K562 (cell line): ENCODE data around the gene HSPA5. TPM values are rescaled to one million over a fixed set of nuclear protein-coding genes. Genes with fewer than 3 reads are reported as not detected.

Experiments
- CBX1 ChIP-seq: sonication (generic); IDR thresholded peaks from 2 replicates; pipeline ENCODE4 v1.6.1; 2016; ENCODE audit warnings: antibody characterized with exemption, low read depth, mild to moderate bottlenecking
- CHD4 ChIP-seq: fragments of 200-600 bp; sonication (generic); IDR thresholded peaks from 3 replicates; pipeline ENCODE4 v1.6.1; 2012; ENCODE audit warnings: low read depth, mild to moderate bottlenecking, mixed read lengths, low read length, inconsistent platforms; ENCODE audit not compliant: insufficient read depth, insufficient replicate concordance, poor library complexity, severe bottlenecking
- FOXP1 ChIP-seq: sonication (generic); formaldehyde crosslinking; IDR thresholded peaks from 2 replicates; pipeline ENCODE4 v1.8.0; 2022; ENCODE audit warnings: mild to moderate bottlenecking, missing genetic modification reagents
- HDAC1 ChIP-seq, 2 experiments: fragments of 450-650 bp; IDR thresholded peaks; 2 replicates each; pipeline ENCODE4 v1.6.1; 2016 to 2017; ENCODE audit warnings: inconsistent platforms in 1 of 2, mild to moderate bottlenecking in 1 of 2, moderate library complexity in 1 of 2
- HDAC3 ChIP-seq: fragments of 450-650 bp; IDR thresholded peaks from 2 replicates; pipeline ENCODE4 v1.6.1; 2018; ENCODE audit warnings: borderline replicate concordance, mild to moderate bottlenecking, moderate library complexity; ENCODE audit not compliant: partially characterized antibody
- HDGF ChIP-seq: fragments of 450-650 bp; IDR thresholded peaks from 2 replicates; pipeline ENCODE4 v1.6.1; 2016
- HOXB6 ChIP-seq: fragments of 250-450 bp; sonication (Bioruptor Pico); IDR thresholded peaks from 2 replicates; pipeline ENCODE4 v1.5.1; 2022; ENCODE audit warnings: mild to moderate bottlenecking, borderline replicate concordance
- ILF3 ChIP-seq: fragments of 450-650 bp; IDR thresholded peaks from 2 replicates; pipeline ENCODE4 v1.6.1; 2018; ENCODE audit warnings: antibody characterized with exemption, mild to moderate bottlenecking, moderate library complexity, borderline replicate concordance
- KAT2B ChIP-seq: IDR thresholded peaks from one replicate; pipeline ENCODE4 v1.6.1; 2012; ENCODE audit warnings: low read depth, mild to moderate bottlenecking, control low read depth, inconsistent platforms, low read length, moderate library complexity
- KDM1A ChIP-seq, 2 experiments: fragments of 450-650 bp; IDR thresholded peaks; 2 replicates each; pipeline ENCODE4 v1.6.1; 2016; ENCODE audit warnings: mild to moderate bottlenecking in 2 of 2
- KDM2B ChIP-seq: fragments of 250-450 bp; sonication (Bioruptor Pico); IDR thresholded peaks from 2 replicates; pipeline ENCODE4 v1.8.0; 2021; ENCODE audit warnings: mild to moderate bottlenecking, moderate library complexity
- KLF1 ChIP-seq: fragments of 450-650 bp; IDR thresholded peaks from 2 replicates; pipeline ENCODE4 v1.6.1; 2016; ENCODE audit warnings: missing genetic modification characterization, missing compliant biosample characterization
- MBD2 ChIP-seq: sonication (generic); IDR thresholded peaks from 2 replicates; pipeline ENCODE4 v1.6.1; 2016; ENCODE audit warnings: low read depth, borderline replicate concordance
- NCOA4 ChIP-seq: fragments of 450-650 bp; IDR thresholded peaks from 2 replicates; pipeline ENCODE4 v1.6.1; 2018; ENCODE audit warnings: mild to moderate bottlenecking; ENCODE audit not compliant: partially characterized antibody
- NR1H2 ChIP-seq: sonication (generic); formaldehyde crosslinking; IDR thresholded peaks from 2 replicates; pipeline ENCODE4 v1.4.0; 2020; ENCODE audit warnings: mild to moderate bottlenecking, missing genetic modification reagents
- PCBP1 ChIP-seq: fragments of 200-400 bp; formaldehyde crosslinking; IDR thresholded peaks from 2 replicates; pipeline ENCODE4 v1.6.1; 2018; ENCODE audit warnings: mild to moderate bottlenecking, low read depth, low read length; ENCODE audit not compliant: poor library complexity, severe bottlenecking
- SIN3A ChIP-seq, 2 experiments: fragments of 150-350 bp in 1 of 2; IDR thresholded peaks; 2 replicates each; pipeline ENCODE4 v1.6.1; 2011 to 2016; ENCODE audit warnings: borderline replicate concordance in 2 of 2, low read depth in 2 of 2, low read length in 2 of 2, mild to moderate bottlenecking in 2 of 2, moderate library complexity in 2 of 2; ENCODE audit not compliant: control insufficient read depth in 1 of 2
- SIN3B ChIP-seq: fragments of 450-650 bp; IDR thresholded peaks from 2 replicates; pipeline ENCODE4 v1.6.1; 2017; ENCODE audit warnings: low read depth, mild to moderate bottlenecking, moderate library complexity
- U2AF1 ChIP-seq: fragments of 200-400 bp; formaldehyde crosslinking; optimal IDR thresholded peaks from 2 replicates; pipeline ENCODE3; 2017; ENCODE audit warnings: mild to moderate bottlenecking, low read depth, low read length, moderate library complexity
- ZFPM2 ChIP-seq: fragments of 250-450 bp; sonication (Bioruptor Pico); IDR thresholded peaks from 2 replicates; pipeline ENCODE4 v1.5.1; 2022; ENCODE audit warnings: mild to moderate bottlenecking
- ZNF143 ChIP-seq: sonication (generic); formaldehyde crosslinking; IDR thresholded peaks from 2 replicates; pipeline ENCODE4 v1.9.0; 2022; ENCODE audit warnings: mild to moderate bottlenecking, missing genetic modification reagents
- ZNF395 ChIP-seq: fragments of 200-800 bp; sonication (Bioruptor generic); IDR thresholded peaks from 2 replicates; pipeline ENCODE4 v1.6.1; 2017; ENCODE audit warnings: missing genetic modification characterization, missing compliant biosample characterization
- polyA plus RNA-seq, 8 experiments: library from polyadenylated mRNA; depleted of rRNA in 4 of 8; stranded (reverse) in 5 of 8; unstranded in 3 of 8; fragments of >200 nt; fragmentation: Nextera tagmentation in 2 of 8; fragmentation: Illumina TruSeq in 1 of 8; extraction: Ambion mirVana in 2 of 8; extraction: Trizol in 1 of 8; gene quantifications; 2 replicates each; pipeline versions ENCODE4 v1.2.1 to v1.2.3, GENCODE V29; 2011 to 2014; ENCODE audit warnings: inconsistent platforms in 1 of 8, missing spikeins in 1 of 8
- total RNA-seq, 7 experiments: library from RNA; depleted of rRNA in 6 of 7; stranded (reverse); fragments of >200 nt in 6 of 7; fragmentation: Illumina TruSeq in 2 of 7; extraction: Trizol in 2 of 7; gene quantifications; 2 replicates each; pipeline versions ENCODE4 v1.2.1 to v1.2.3, GENCODE V29; 2011 to 2021; ENCODE audit warnings: low replicate concordance in 1 of 7
- TF ChIP-seq, protein P1 (sequence below): fragments of 450-650 bp; IDR thresholded peaks from 2 replicates; pipeline ENCODE4 v1.6.1; 2016; ENCODE audit warnings: borderline replicate concordance
- TF ChIP-seq, protein P2 (sequence below): sonication (generic); formaldehyde crosslinking; IDR thresholded peaks from 2 replicates; pipeline ENCODE4 v1.8.0; 2022; ENCODE audit warnings: mild to moderate bottlenecking, missing genetic modification reagents

Gene HSPA5
- total and polyA plus RNA-seq, 9 of the 15 experiments (the other 6 are each of a cell fraction or from before 2014, with no cell fraction given), result 48.0 to 265 (median 113) TPM

GRCh38 chr9:125261501-125262293 lies 20.6 kb upstream of the HSPA5 start, which contains the start of gene GAPVD1 (continued):
- TF ChIP-seq PCBP1, result peak; percentile 87
- TF ChIP-seq U2AF1, result peak; percentile 26
- 0 out of 2 replicates have a peak, but pooled peaks have one; percentile 71 for TF ChIP-seq ILF3
- TF ChIP-seq, protein P1, sequence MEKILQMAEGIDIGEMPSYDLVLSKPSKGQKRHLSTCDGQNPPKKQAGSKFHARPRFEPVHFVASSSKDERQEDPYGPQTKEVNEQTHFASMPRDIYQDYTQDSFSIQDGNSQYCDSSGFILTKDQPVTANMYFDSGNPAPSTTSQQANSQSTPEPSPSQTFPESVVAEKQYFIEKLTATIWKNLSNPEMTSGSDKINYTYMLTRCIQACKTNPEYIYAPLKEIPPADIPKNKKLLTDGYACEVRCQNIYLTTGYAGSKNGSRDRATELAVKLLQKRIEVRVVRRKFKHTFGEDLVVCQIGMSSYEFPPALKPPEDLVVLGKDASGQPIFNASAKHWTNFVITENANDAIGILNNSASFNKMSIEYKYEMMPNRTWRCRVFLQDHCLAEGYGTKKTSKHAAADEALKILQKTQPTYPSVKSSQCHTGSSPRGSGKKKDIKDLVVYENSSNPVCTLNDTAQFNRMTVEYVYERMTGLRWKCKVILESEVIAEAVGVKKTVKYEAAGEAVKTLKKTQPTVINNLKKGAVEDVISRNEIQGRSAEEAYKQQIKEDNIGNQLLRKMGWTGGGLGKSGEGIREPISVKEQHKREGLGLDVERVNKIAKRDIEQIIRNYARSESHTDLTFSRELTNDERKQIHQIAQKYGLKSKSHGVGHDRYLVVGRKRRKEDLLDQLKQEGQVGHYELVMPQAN, result peak; percentile 87
- peak; percentile 21; the same call in 1 of the 2 replicates for TF ChIP-seq KLF1 (tag)
- TF ChIP-seq ZNF143 (CRISPR knock-in tag), result peak; percentile 94
- no peak for TF ChIP-seq NCOA4
- no peak for TF ChIP-seq HOXB6 (CRISPR knock-in tag)
- TF ChIP-seq CBX1, result no peak
- TF ChIP-seq KDM2B (CRISPR knock-in tag), result no peak
- 0 out of 2 replicates have a peak, but pooled peaks have one; percentile 18 for TF ChIP-seq MBD2
- TF ChIP-seq SIN3B, result no peak
- TF ChIP-seq KAT2B, result peak; percentile 62
- TF ChIP-seq, protein P2, sequence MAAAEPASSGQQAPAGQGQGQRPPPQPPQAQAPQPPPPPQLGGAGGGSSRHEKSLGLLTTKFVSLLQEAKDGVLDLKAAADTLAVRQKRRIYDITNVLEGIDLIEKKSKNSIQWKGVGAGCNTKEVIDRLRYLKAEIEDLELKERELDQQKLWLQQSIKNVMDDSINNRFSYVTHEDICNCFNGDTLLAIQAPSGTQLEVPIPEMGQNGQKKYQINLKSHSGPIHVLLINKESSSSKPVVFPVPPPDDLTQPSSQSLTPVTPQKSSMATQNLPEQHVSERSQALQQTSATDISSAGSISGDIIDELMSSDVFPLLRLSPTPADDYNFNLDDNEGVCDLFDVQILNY, result 0 out of 2 replicates have a peak, but pooled peaks have one; percentile 54
- no peak for TF ChIP-seq HDGF
- TF ChIP-seq ZNF395, result peak; percentile 86
- TF ChIP-seq FOXP1 (CRISPR knock-in tag), result peak; percentile 78
- peak; percentile 18; the same call in 1 of the 2 replicates for TF ChIP-seq NR1H2 (CRISPR knock-in tag)
- no peak for TF ChIP-seq HDAC3
- peak; percentile 15 to 51; a peak in 2 of 4 replicates for TF ChIP-seq KDM1A (IDR thresholded peaks at IDR 0.05)
- TF ChIP-seq ZFPM2 (CRISPR knock-in tag), result 0 out of 2 replicates have a peak, but pooled peaks have one; percentile 55
- TF ChIP-seq HDAC1 (IDR thresholded peaks at IDR 0.05), result peak in 1 of 2 experiments; percentile 83; a peak in 2 of 4 replicates
- TF ChIP-seq SIN3A (IDR thresholded peaks at IDR 0.05; ENCODE audit: borderline replicate concordance in 2 of 2, control insufficient read depth in 1 of 2, low read depth in 2 of 2, low read length in 2 of 2), result peak; percentile 22 to 60; a peak in 1 of 4 replicates
- no peak for TF ChIP-seq CHD4
